Activated B cell treated with CpG ODN at 0.5 μM for 24 hours (primary cell): ENCODE results near the gene RHBDF1. TPM values are rescaled to one million over a fixed set of nuclear protein-coding genes. Genes with fewer than 3 reads are reported as not detected.

ENCODE experiments used
- ATAC-seq: fragments of 200-7000 bp; cut with Tn5 transposase; one replicate; pipeline ENCODE4 v1.10.0; 2021; ENCODE audit warnings: low read depth, mild to moderate bottlenecking, moderate library complexity
- CTCF ChIA-PET: fragments of 350-600 bp; sonication (Branson Sonifier 250); formaldehyde crosslinking; loops from one replicate; lab custom pipeline; 2021; ENCODE audit warnings: antibody characterized with exemption; lab: Charles Lee
- POLR2A ChIA-PET: fragments of 350-600 bp; sonication (Branson Sonifier 250); formaldehyde crosslinking; loops from one replicate; lab custom pipeline; 2021; ENCODE audit warnings: antibody characterized with exemption; lab: Charles Lee
- DNase-seq: peaks from one replicate; pipeline ENCODE4 v3.0.0; 2022
- H3K27ac Mint-ChIP-seq: one replicate; pipeline ENCODE4 v1.8.0; 2020; ENCODE audit warnings: mixed read lengths
- H3K27me3 Mint-ChIP-seq: one replicate; pipeline ENCODE4 v1.8.0; 2021; ENCODE audit warnings: mixed read lengths
- H3K36me3 Mint-ChIP-seq: one replicate; pipeline ENCODE4 v1.8.0; 2021; ENCODE audit warnings: low read depth, mixed read lengths
- H3K4me1 Mint-ChIP-seq: one replicate; pipeline ENCODE4 v1.8.0; 2021; ENCODE audit warnings: mixed read lengths
- H3K4me3 Mint-ChIP-seq: one replicate; pipeline ENCODE4 v1.8.0; 2020; ENCODE audit warnings: mild to moderate bottlenecking, mixed read lengths
- H3K9me3 Mint-ChIP-seq: one replicate; pipeline ENCODE4 v1.8.0; 2020; ENCODE audit warnings: mixed read lengths
- intact Hi-C: fragments of 100-400 bp; cut with micrococcal nuclease; formaldehyde crosslinking; loops from one replicate; pipeline ENCODE4 v1.15.1; 2024
- total RNA-seq: library from RNA; stranded (reverse); gene quantifications from 2 replicates; pipeline ENCODE4 v1.2.3, GENCODE V29; 2022
- TF ChIP-seq, protein P1 (sequence below): fragments of 200-600 bp; IDR thresholded peaks from one replicate; pipeline ENCODE4 v1.8.0; 2022; ENCODE audit warnings: antibody characterized with exemption, mild to moderate bottlenecking

Gene RHBDF1
- total RNA-seq, 1 donor from 2014 or later, result 0.67 TPM

DNA sequence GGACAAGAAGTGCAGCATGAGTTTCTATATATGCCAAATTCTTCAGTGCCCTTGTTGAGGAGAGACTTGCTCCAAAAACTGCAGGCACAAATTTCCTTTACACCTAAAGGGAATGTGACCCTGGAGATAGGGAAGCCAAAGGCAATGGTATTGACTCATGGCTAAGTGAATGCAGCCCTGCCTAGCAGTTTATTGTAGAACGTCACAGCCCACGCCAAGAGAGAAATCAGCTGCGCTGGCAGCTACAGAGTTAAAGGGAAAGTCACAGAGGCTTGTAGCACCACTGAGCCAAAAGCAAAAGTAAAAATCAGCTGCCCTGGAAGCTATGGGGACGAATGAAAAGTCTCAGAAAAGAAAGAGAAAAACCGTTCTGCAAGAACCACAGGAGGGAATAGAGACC lies 29.1 kb downstream of the RHBDF1 start:
- H3K4me3 Mint-ChIP-seq, result no peak overlapping the region
- H3K36me3 Mint-ChIP-seq, result peaks cover 56% of the 10 kb centered on the region
- H3K27ac Mint-ChIP-seq, result no peak overlapping the region
- DNase-seq (no peak), ATAC-seq (no peak)
- TF ChIP-seq, protein P1, sequence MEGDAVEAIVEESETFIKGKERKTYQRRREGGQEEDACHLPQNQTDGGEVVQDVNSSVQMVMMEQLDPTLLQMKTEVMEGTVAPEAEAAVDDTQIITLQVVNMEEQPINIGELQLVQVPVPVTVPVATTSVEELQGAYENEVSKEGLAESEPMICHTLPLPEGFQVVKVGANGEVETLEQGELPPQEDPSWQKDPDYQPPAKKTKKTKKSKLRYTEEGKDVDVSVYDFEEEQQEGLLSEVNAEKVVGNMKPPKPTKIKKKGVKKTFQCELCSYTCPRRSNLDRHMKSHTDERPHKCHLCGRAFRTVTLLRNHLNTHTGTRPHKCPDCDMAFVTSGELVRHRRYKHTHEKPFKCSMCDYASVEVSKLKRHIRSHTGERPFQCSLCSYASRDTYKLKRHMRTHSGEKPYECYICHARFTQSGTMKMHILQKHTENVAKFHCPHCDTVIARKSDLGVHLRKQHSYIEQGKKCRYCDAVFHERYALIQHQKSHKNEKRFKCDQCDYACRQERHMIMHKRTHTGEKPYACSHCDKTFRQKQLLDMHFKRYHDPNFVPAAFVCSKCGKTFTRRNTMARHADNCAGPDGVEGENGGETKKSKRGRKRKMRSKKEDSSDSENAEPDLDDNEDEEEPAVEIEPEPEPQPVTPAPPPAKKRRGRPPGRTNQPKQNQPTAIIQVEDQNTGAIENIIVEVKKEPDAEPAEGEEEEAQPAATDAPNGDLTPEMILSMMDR, result no peak
- H3K4me1 Mint-ChIP-seq, result peaks cover 24% of the 10 kb centered on the region
- intact Hi-C loops, result no loop called here
- H3K27me3 Mint-ChIP-seq, result no peaks in the 10 kb centered on the region
- ChIA-PET POLR2A (interaction anchor here (2.4 kb wide), 1 partner anchor 10 kb away, joined by 15 read pairs; the partner anchor contains the start of genes POLR3K and SNRNP25), CTCF (no interaction called here)
- no peaks in the 10 kb centered on the region for H3K9me3 Mint-ChIP-seq

DNA sequence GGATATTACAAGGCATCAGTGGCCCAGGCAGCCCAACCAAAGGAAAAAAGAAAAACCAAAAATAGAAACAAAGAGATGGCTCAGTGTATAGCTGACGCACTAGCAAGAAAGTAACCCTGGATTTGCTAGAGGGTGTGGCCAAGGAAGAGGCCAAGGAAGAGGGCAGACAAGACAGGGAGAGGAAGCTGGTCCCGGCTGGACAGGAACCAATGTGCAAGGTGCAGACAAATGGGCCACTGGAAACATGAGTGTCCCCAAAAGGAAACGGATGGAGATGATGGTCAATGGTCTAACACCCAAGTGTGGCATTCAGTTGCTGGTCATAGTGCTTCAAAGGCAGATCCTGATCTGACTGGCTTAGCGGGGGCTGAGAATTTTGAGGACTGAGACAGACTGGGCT lies 29.7 kb downstream of the RHBDF1 start:
- TF ChIP-seq, protein P1, result no peak
- DNase-seq, result no peak
- ChIA-PET POLR2A (no interaction called here), CTCF (no interaction called here)
- Mint-ChIP-seq H3K27me3 (no peaks in the 10 kb centered on the region), H3K36me3 (peaks cover 53% of the 10 kb centered on the region), H3K9me3 (no peaks in the 10 kb centered on the region), H3K27ac (no peak overlapping the region), H3K4me1 (peaks cover 30% of the 10 kb centered on the region), H3K4me3 (no peak overlapping the region)
- no peak for ATAC-seq
- intact Hi-C loops, result no loop called here

GRCh38 chr16:42069-42457 lies 30.4 kb downstream of the RHBDF1 start:
- CTCF ChIA-PET, result no interaction called here
- DNase-seq, result no peak

GRCh38 chr16:41439-42068 lies 30.9 kb downstream of the RHBDF1 start:
- ChIA-PET POLR2A (interaction anchor here (1.2 kb wide), 1 partner anchor 12 kb away, joined by 3 read pairs; the partner anchor contains the start of gene SNRNP25), CTCF (no interaction called here)
- no peak overlapping the region for H3K4me3 Mint-ChIP-seq
- peak overlapping the region; percentile 43 for H3K27ac Mint-ChIP-seq
- intact Hi-C loops, result no loop called here
- DNase-seq (no peak), ATAC-seq (no peak)
- peaks cover 47% of the 10 kb centered on the region for H3K36me3 Mint-ChIP-seq
- H3K4me1 Mint-ChIP-seq, result peaks cover 41% of the 10 kb centered on the region
- no peaks in the 10 kb centered on the region for H3K9me3 Mint-ChIP-seq
- H3K27me3 Mint-ChIP-seq, result no peaks in the 10 kb centered on the region
- TF ChIP-seq, protein P1, result no peak

More at GRCh38 chr16:42069-42457, 30.4 kb downstream of the RHBDF1 start:
- ATAC-seq, result no peak
- POLR2A ChIA-PET, result no interaction called here
- Mint-ChIP-seq H3K4me3 (no peak overlapping the region), H3K4me1 (peaks cover 36% of the 10 kb centered on the region), H3K27ac (peak overlapping the region; percentile 43), H3K27me3 (no peaks in the 10 kb centered on the region), H3K9me3 (no peaks in the 10 kb centered on the region), H3K36me3 (peaks cover 48% of the 10 kb centered on the region)
- TF ChIP-seq, protein P1, result no peak
- intact Hi-C loops, result no loop called here
